HG02642 (cell line): Measurements from ENCODE around the gene APPL2.

Experiments used
- ATAC-seq: cut with Tn5 transposase; IDR thresholded peaks from one replicate; pipeline ENCODE4 v1.9.1; 2021; ENCODE audit warnings: mild to moderate bottlenecking; ENCODE audit not compliant: unreplicated experiment, poor library complexity

APPL2 gene

DNA sequence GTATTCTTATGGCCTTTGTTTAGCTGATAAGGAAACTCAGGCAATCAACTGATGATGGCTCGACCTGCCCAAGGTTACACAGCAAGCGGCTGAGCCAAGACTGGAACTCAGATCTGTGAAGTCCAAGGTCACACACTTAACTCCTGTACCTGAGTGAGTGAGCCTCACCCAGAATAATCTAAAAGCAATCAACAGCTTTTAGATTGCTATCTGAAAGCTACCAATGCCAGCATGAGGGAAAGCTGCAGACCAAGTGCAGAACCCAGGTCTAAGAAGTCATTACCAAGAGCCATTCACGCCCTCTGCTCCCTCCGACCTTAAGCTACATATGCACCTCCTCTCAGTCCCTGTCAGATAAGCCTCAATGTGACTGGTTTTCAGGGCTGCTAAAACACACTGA lies 12.1 kb downstream of the APPL2 start:
- no peak for ATAC-seq

- no peak for ATAC-seq
Observed at GRCh38 chr12:105223352-105223845, 12.6 kb downstream of the APPL2 start.

- no peak for ATAC-seq
Observed at GRCh38 chr12:105222726-105223351, 13.1 kb downstream of the APPL2 start.

GRCh38 chr12:105222284-105222655 lies 13.7 kb downstream of the APPL2 start:
- no peak for ATAC-seq

DNA sequence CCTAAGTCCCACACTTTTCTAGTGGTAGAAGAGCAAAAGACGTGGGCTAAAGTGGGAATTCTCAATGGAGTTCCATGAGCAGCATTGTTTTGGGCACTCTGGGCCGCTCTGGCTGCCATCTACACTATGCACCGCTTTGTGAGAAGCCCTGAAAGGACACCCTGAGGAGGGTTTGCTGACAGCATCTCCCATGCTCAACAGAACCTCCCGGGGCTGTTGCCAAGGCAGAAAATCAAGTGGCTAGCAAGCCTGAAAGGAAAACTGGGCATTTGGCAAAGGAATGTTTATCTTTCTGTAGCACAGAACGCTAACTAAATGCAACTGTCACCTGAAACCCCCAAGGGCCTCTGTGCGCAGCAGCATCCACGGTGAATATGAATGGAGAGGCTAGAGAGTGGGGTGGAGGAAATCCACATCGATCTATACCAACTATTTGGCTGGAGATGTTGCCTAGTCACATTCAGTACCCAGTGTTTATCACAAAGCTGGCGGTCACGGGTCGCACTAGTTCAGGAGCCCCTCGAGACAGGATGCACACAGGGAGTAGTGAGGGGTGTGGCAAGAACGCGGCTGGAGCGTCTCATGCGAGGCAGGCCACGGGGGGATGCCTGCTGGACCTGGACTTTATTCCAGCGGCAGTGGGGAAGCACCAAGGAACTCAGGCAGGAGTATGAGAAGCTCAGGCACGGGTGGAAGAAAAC lies 14.2 kb downstream of the APPL2 start:
- no peak for ATAC-seq

- no peak for ATAC-seq
Observed at GRCh38 chr12:105220929-105221290, 15.1 kb downstream of the APPL2 start.

DNA sequence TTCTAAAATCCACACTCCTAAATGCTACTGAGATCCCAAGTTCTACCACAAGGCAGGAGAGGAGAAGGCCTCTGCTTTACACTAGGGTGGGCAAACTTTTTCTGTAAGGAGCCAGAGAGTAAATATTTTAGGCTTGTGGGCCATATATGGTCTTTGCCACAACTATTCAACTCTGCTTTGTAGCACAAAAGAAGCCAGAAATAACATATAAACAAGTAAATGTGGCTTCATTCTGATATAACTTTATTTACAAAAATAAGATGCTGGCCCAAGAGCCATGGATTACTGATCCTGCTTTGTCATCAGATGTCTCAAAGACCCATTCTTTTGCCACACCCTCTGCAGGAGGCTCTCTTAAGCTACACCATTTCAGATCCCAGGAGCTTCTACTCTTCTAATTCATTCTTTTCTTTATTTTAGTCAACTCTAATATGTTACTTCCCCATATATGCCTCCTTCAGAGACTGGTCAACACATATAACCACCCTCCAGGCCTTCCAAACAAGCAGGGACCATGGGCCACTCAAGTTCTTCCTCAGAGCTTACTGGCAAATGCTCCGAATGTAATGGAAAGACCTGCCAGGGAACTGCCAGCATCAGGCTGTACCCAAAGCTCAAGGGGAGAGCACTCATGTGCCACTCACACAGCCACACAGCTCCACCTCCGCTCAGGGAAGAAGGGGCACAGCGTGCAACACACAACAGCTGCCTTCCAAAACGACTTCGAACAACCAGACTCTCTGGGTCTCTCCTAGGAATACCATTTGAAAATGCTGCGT lies 15.6 kb downstream of the APPL2 start:
- ATAC-seq, result no peak

DNA sequence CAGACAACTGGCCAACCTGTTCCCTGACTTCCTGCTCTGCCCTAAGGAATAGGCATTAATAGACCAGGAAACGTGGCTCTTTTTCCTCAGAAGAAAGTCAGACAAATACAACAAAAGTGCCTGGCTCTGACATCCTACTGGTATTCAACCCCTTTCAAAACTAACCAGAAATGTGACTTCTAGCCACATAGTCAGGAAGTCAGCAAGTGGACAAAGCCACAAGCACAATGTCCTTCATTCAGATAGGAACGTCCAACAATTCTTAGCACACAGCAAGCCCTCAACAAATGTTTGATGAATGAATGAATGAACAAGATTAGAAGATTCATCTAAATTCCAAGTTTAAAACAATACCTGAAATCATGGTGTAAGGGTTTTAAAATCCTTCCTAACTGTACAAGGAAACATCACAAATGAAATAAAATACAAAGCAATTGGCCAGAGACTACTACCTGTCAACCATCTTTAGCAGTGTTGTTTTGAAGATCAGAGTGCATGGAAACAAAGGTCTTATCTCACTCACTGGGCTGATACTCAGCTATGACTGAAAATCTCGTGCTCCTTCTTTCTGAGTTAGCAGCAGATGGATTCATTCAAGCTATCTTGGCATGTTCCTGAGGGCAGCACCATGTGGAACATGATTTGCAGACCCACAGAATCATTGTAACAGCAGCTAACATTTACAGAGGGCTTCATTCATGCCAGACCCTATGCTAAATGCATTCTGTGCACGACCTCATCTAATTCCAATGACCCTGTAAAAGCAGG lies 16.5 kb downstream of the APPL2 start:
- no peak for ATAC-seq

DNA sequence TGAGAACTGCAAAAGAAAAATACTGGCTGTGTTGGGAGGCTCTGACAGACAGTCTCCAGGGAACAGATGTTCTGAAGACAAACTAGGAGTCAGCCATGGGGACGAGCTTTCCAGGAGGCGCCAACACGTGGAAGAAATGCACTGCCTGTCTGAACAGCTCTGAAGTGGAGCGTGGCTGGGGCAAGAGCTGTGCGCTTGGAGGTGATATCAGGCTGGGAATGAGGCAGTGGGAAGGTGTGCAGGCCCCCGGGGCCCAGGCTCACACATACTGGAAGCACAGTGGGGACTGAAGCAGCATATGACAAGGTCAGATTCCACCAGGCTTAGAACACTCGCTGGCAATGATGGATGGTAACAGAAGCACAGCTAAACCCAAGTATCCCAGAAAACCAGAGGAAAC lies 17.5 kb downstream of the APPL2 start:
- ATAC-seq, result no peak

DNA sequence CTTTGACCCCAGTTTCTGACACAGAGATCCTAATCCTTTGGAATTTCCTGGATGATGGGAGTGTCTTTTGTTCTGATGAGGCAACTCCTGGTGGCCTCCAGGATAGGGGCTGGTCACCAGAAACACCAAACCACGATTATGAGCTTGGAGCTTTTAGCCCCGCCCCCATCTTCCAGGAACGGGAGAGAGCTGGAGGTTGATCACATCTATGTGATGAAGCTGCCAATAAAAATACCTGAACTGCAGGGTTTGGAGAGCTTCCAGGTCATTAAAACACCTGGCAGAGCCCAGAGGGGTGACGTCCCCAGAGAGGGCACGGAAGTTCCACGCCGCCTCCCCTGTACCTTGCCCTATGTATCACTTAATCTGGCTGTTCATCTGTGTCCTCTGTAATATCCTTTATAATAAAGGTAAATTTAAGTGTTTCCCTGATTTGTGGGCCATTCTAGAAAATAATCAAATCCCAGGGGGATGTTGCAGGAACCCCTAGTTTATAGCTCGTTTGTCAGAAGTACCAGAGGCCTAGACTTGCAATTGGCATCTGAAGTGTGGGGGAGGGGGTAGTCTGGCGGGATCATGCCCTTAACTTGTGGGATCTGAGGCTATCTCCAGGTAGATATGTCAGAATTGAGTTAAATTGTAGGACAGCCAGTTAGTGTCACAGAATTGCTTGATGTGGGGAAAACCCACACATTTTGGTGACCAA lies 21.2 kb downstream of the APPL2 start:
- no peak for ATAC-seq

DNA sequence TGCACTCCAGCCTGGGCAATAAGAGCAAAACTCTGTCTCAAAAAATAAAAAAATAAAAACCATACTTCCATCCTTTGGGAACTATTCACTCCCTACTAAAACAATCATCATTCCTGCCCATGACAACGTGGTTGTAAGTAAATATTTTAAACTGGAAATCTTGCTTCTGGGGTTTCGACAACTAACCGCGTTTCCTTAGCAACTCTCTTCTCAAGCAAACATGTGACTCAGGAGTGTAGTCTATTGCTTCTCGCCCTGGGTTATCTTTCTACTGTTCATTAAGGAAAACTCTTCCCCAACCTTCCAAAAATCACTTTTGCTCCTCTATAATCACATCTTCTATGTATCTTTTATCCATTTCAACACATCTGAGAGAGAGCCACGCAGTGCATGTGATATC lies 21.8 kb downstream of the APPL2 start:
- no peak for ATAC-seq

GRCh38 chr12:105212438-105212837 lies 23.5 kb downstream of the APPL2 start:
- no peak for ATAC-seq

DNA sequence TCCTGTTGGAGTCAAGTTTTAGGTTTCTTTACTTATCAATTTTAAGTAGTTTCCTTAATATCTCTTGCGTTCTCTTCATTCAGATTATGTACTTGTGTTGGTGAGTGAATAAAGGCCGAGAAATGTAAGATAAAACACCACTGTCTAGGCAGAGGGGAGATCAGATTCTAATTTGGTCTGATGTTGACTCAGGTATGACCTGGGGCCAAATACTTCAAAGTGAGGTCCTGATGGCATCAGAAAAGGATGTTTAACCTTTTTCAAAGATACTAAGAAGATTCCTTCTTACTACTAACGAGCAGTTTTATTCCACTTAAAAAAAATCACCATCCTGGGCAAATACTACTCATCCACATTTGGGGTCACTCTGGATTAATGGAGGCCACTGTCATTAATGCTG lies 26.9 kb downstream of the APPL2 start:
- ATAC-seq, result no peak

DNA sequence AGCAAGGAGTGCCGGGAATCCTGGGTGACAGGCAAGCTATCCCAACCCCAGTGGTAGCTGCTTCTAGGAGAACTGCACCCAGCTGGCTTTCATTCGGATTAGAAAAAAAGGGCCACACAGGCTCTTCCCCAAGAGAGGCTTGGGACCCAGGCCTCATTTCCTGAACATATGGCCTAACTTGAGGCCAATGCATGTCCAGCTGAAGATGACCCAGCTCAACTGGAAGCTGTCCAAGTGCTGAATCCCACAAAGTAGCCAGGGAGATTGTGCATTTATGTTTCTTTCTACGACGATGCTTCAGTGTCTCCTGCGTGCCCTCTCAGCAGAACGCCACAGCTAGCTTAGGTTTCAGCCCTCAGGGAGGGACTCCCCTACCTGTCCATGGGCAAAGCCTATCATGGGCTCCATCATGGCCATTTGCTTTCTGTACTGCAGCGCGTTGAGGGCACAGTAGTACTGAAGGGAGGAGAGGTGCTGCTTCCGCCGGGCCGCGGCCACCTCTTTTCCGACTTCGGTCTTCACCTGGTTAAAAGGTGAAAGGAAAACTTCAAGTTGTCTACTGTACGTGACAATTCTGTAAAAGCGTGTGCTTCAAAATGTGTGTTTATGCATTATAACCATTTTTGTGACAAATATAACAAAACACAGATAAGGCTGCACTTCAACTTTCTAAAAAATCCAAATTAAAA lies 29.1 kb downstream of the APPL2 start:
- ATAC-seq, result no peak

- ATAC-seq, result no peak
Observed at GRCh38 chr12:105205322-105206048, 30.5 kb downstream of the APPL2 start.

- ATAC-seq, result no peak
Observed at GRCh38 chr12:105204916-105205315, 31.1 kb downstream of the APPL2 start.

DNA sequence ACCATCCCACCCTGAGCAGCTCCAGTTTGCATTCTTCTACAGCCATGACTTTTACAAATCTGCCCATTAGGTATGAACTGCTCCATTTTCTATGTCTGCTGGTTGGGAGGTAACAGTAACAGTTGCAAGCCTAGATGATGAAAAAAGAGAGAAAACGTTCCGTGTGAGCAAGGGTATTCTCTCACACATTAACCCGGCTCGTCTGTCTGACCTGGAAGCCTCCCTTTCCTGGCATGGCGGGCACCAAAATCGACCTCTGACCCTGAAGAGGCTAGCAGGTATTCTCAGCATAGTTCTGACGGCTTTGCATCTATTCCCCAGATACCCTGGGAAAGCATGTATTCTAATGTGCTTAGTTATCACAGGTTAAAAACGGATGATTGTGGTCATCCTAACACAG lies 31.8 kb downstream of the APPL2 start:
- ATAC-seq, result no peak

- ATAC-seq, result no peak
Observed at GRCh38 chr12:105202202-105202601, 33.8 kb downstream of the APPL2 start.

- no peak for ATAC-seq
Observed at GRCh38 chr12:105201299-105201698, 34.7 kb downstream of the APPL2 start.
